Central memory CD8-positive, alpha-beta T cell (primary cell): ENCODE data around the gene GPC5.

Experiments used
- ATAC-seq: fragments of 150-1000 bp; cut with Tn5 transposase; replicated peaks from 2 replicates; pipeline ENCODE4 v1.10.0; 2022; ENCODE audit warnings: mild to moderate bottlenecking, moderate FRiP score, moderate number of reproducible peaks; ENCODE audit not compliant: poor library complexity, severe bottlenecking; ENCODE audit errors: extremely low read depth
- DNase-seq, 2 donors: peaks; one replicate each; pipeline ENCODE4 v3.0.0; 2021; ENCODE audit warnings: low spot score in 2 of 2
- H3K27ac Mint-ChIP-seq: one replicate; pipeline ENCODE4 v1.8.0; 2022; ENCODE audit warnings: low read depth, mild to moderate bottlenecking, moderate library complexity, mixed read lengths
- H3K27me3 Mint-ChIP-seq: one replicate; pipeline ENCODE4 v1.8.0; 2022; ENCODE audit warnings: mixed read lengths
- H3K36me3 Mint-ChIP-seq: one replicate; pipeline ENCODE4 v1.8.0; 2022; ENCODE audit warnings: mild to moderate bottlenecking, moderate library complexity, mixed read lengths; ENCODE audit not compliant: insufficient read depth
- H3K4me1 Mint-ChIP-seq: one replicate; pipeline ENCODE4 v1.8.0; 2022; ENCODE audit warnings: mixed read lengths
- H3K4me3 Mint-ChIP-seq: one replicate; pipeline ENCODE4 v1.8.0; 2022; ENCODE audit warnings: mild to moderate bottlenecking, moderate library complexity, mixed read lengths
- H3K9me3 Mint-ChIP-seq: one replicate; pipeline ENCODE4 v1.8.0; 2022; ENCODE audit warnings: mixed read lengths

GPC5 gene

DNA sequence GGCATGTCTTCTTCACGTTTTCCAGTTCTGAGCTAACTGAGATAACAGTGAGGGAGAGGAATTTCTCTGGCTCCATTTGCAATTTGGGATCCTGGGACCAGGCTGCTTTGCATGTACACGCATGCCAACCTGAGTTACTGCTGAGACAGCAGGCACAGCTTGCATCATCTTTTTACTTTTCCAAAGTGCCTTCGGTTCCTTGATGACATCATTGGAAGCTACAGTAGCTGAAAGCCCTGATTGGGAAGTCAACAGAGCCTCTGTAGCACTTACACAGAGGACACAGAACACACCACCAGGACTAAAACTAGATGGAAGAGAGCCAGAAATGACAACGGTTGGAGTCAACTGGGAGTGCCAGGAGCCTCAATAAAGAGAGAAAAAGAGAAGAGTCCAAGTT lies 1429.1 kb downstream of the GPC5 start:
- DNase-seq (no peak), ATAC-seq (no peak)
- peaks cover 18% of the 10 kb centered on the region for H3K9me3 Mint-ChIP-seq
- no peak overlapping the region for H3K4me3 Mint-ChIP-seq
- no peak overlapping the region for H3K27ac Mint-ChIP-seq
- H3K4me1 Mint-ChIP-seq, result no peaks in the 10 kb centered on the region
- H3K27me3 Mint-ChIP-seq, result no peaks in the 10 kb centered on the region
- no peaks in the 10 kb centered on the region for H3K36me3 Mint-ChIP-seq

DNA sequence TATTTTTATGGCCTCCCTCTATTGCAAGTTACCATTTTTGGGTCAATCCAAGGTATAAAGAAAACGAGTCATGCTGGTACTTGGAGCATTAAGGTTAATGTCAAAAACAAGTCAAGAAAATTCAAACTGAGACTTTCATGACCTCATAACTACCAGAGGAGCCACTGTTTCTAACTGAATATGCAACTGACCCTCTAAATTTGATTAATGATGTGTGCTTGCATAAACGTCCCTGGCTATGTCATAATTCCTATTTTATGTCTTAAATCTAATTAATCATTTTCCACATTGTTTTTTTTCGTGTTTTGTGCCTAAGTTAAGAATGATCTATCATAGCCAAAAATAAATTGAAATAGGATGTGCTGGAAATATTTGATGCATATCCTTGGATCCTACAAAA lies 1431.5 kb downstream of the GPC5 start:
- Mint-ChIP-seq H3K27me3 (no peaks in the 10 kb centered on the region), H3K9me3 (peaks cover 18% of the 10 kb centered on the region), H3K27ac (no peak overlapping the region), H3K4me1 (no peaks in the 10 kb centered on the region), H3K4me3 (no peak overlapping the region), H3K36me3 (no peaks in the 10 kb centered on the region)
- no peak for ATAC-seq
- DNase-seq, result no peak

DNA sequence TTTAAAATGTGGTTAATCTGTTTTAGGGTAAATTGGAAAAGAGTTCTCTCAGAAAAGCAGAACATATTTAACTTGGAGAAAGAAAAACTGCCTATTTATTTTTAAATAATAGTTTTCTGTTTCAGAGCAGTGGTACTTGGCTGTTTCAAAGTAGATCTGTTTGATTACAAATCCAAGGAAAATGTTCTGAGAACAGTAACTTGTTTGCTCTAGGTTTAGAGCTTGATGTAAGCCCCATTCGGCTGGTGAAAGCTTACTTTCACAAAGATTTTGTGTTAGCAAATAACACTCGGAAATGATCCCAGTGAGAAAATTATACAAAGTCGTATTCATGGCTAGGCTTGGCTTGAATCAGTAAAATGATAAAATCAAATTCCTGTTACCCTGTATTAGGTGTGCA lies 1432.4 kb downstream of the GPC5 start:
- no peaks in the 10 kb centered on the region for H3K4me1 Mint-ChIP-seq
- DNase-seq (no peak), ATAC-seq (no peak)
- no peaks in the 10 kb centered on the region for H3K27me3 Mint-ChIP-seq
- H3K4me3 Mint-ChIP-seq, result no peak overlapping the region
- no peak overlapping the region for H3K27ac Mint-ChIP-seq
- H3K36me3 Mint-ChIP-seq, result no peaks in the 10 kb centered on the region
- peaks cover 18% of the 10 kb centered on the region for H3K9me3 Mint-ChIP-seq

DNA sequence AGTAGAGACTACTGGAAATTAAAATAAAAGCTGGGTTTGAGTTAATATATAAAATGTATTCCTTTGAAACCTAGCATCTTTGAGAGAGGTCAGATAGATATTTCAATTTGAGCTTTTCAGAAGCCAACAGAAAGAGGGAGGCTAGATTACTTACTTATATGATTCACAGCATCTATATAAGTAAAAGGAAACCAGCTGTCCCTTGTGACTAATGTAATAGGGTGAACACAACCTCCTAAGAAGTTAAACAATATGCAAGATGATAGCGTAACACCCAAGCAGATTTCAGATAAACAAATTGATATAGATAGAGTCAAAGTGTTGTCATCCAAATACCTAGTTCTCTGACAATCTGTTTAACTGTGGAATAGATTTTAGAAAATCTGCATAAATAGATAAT lies 1434.7 kb downstream of the GPC5 start:
- Mint-ChIP-seq H3K9me3 (peaks cover 10% of the 10 kb centered on the region), H3K4me3 (no peak overlapping the region), H3K4me1 (no peaks in the 10 kb centered on the region), H3K36me3 (no peaks in the 10 kb centered on the region), H3K27ac (no peak overlapping the region), H3K27me3 (no peaks in the 10 kb centered on the region)
- DNase-seq (no peak), ATAC-seq (no peak)

DNA sequence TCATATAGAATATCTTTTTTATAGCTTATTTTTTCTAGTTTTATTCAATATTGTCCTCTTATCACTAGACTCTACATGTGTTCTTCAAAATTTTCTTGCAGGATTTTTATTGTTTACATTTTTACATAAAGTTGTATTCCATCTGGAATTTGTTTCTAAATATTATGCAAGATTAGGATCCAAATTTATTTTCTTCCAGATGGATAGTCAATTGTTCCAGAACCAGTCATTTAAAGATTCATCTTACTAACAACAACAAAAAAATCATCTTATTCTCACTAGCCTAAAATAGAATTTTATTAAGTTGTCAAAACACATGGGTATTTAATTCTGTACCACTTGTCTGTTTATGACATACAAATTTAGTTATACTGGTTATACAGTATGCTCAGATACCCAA lies 1437.8 kb downstream of the GPC5 start:
- no peak overlapping the region for H3K27ac Mint-ChIP-seq
- no peaks in the 10 kb centered on the region for H3K36me3 Mint-ChIP-seq
- H3K27me3 Mint-ChIP-seq, result no peaks in the 10 kb centered on the region
- DNase-seq (no peak), ATAC-seq (no peak)
- H3K9me3 Mint-ChIP-seq, result peaks cover 10% of the 10 kb centered on the region
- H3K4me1 Mint-ChIP-seq, result no peaks in the 10 kb centered on the region
- H3K4me3 Mint-ChIP-seq, result no peak overlapping the region

DNA sequence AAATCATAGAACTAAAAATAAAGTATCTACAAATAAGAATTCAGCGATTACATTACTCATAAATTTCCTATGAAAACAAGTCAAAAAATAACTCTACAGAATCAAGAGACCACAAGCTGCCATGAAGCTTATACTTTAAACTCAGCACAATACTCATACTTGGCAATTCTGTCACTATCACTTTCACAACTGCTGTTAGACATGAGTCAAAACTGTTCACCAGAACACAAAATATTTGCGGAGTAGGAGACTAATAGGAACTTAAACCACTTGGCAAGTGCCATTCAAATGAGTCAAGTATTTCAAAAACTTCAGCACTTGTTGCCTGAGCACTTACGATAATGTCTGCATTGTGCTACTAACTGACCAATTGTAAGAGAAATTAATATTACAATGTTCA lies 1440.4 kb downstream of the GPC5 start:
- H3K36me3 Mint-ChIP-seq, result no peaks in the 10 kb centered on the region
- H3K27me3 Mint-ChIP-seq, result no peaks in the 10 kb centered on the region
- H3K9me3 Mint-ChIP-seq, result peaks cover 10% of the 10 kb centered on the region
- H3K4me3 Mint-ChIP-seq, result no peak overlapping the region
- no peaks in the 10 kb centered on the region for H3K4me1 Mint-ChIP-seq
- no peak for ATAC-seq
- H3K27ac Mint-ChIP-seq, result no peak overlapping the region
- no peak for DNase-seq

DNA sequence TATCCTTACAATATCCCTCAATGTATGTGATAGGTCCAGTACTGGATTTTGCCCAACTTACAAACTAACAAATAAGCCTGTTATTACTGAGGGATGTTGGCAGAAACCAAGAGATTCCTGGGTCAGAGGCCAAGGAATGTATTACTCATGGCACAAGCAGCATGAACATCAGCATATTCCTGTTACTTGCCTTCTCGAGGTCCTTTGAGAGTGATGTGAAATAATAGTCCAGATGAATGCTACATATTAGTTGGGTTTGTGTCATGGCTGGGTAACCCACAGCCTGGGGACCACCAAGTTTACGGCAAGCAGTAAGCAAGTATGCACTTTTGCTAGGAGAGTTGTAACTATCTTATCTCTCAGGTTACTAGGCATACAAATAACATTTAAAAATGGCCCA lies 1443.7 kb downstream of the GPC5 start:
- Mint-ChIP-seq H3K4me3 (no peak overlapping the region), H3K27ac (no peak overlapping the region), H3K36me3 (no peaks in the 10 kb centered on the region), H3K4me1 (no peaks in the 10 kb centered on the region), H3K9me3 (peaks cover 7% of the 10 kb centered on the region), H3K27me3 (no peaks in the 10 kb centered on the region)
- ATAC-seq, result no peak
- no peak for DNase-seq

DNA sequence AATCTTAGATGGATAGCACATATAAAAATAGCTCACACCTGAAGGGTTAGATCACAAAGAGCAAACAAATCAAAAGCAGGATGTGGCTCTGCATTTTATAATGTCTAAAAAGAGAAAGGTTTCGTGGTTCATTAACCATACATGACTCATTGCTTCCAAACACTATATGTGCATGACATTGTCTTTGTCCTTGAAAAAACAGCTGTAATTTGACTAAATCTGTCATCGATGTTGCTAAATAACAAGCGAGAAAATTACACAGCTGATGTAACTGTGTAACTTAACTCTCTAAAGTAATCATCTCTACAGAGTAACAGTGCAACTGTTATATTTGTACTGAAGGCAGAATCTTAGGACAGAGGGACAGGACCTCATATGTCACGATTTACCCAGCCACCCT lies 1445.1 kb downstream of the GPC5 start:
- H3K27ac Mint-ChIP-seq, result no peak overlapping the region

DNA sequence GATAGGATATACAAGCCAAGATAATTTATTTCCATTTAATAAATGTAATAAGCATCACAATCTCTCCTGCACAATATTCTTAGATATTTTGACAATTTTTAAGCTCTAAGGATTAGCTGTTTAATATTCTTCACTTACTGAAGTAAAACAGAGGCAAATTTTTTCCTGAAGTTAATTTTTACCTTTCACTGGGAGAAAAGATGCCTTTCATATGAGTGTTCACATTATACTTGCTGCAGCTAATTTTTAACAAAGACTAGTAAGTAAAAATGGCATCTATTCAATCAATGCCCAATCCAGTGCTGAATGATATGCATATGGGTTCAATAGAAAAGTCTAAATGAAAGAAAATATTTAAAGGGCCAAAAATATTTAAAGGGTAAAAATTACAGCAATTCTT lies 1451.0 kb downstream of the GPC5 start:
- H3K27ac Mint-ChIP-seq, result no peak overlapping the region
- no peak overlapping the region for H3K4me3 Mint-ChIP-seq
- no peaks in the 10 kb centered on the region for H3K4me1 Mint-ChIP-seq
- no peaks in the 10 kb centered on the region for H3K36me3 Mint-ChIP-seq
- ATAC-seq (no peak), DNase-seq (no peak)
- no peaks in the 10 kb centered on the region for H3K27me3 Mint-ChIP-seq
- H3K9me3 Mint-ChIP-seq, result peaks cover 9% of the 10 kb centered on the region

More for the DNA sequence above, 1445.1 kb downstream of the GPC5 start:
- no peak for ATAC-seq
- Mint-ChIP-seq H3K36me3 (no peaks in the 10 kb centered on the region), H3K27me3 (no peaks in the 10 kb centered on the region), H3K4me3 (no peak overlapping the region), H3K4me1 (no peaks in the 10 kb centered on the region), H3K9me3 (peaks cover 9% of the 10 kb centered on the region)
- DNase-seq, result no peak

DNA sequence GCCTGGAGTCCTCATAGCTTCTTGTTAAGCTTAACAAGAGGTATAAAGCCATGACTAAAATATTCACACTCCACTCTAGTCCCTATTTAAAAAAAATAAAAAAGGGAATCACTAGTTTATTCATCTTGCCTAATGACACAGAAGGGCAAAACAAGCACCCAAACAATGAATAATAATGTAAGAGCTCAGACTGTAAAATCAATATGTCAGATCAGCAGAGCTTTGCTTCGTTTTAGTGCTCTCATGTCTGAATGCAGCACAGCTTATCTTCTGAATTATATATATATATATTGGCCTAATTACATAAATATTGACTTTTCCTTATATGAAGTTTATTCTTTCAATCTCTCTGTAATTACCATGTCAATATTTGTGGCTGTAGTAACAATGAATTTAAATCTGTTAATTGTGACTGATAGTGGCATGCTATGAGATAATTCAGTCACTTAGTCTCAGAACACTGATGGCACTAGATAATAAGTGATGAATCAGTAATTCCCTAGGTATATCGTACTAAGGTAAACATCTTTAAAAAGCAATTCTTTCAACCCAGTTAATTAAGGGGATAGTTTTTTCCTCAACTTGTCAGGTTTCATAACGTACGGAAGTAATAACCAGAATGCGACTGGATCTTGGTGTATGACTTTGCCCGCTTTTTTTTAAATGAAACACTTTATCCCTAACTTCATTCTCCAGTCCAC lies 1466.3 kb downstream of the GPC5 start:
- DNase-seq (no peak), ATAC-seq (no peak)
- H3K4me3 Mint-ChIP-seq, result no peak overlapping the region
- no peaks in the 10 kb centered on the region for H3K4me1 Mint-ChIP-seq
- H3K27me3 Mint-ChIP-seq, result no peaks in the 10 kb centered on the region
- no peaks in the 10 kb centered on the region for H3K36me3 Mint-ChIP-seq
- no peaks in the 10 kb centered on the region for H3K9me3 Mint-ChIP-seq
- H3K27ac Mint-ChIP-seq, result no peak overlapping the region

DNA sequence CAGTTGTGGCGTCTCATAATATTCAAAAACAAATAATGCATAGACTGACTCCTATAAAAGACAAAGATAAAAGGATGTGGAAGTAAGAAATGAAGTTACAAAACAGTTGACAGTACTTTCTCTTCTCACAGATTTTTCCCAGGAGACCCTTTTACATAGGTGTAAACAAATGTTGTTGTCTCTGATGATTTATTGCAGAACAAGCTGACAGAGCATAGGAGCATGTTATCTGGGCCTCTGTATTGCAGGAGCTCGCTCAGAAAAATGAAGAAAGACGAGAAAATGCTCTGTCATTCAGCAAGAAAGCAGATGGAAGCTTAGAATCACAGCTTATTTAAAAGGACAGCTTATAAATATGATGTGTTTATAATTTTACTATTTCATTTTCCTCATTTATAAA lies 1474.6 kb downstream of the GPC5 start:
- ATAC-seq, result no peak
- no peak for DNase-seq
- Mint-ChIP-seq H3K9me3 (peaks cover 5% of the 10 kb centered on the region), H3K36me3 (no peaks in the 10 kb centered on the region), H3K4me1 (no peaks in the 10 kb centered on the region), H3K27ac (no peak overlapping the region), H3K27me3 (no peaks in the 10 kb centered on the region), H3K4me3 (no peak overlapping the region)

DNA sequence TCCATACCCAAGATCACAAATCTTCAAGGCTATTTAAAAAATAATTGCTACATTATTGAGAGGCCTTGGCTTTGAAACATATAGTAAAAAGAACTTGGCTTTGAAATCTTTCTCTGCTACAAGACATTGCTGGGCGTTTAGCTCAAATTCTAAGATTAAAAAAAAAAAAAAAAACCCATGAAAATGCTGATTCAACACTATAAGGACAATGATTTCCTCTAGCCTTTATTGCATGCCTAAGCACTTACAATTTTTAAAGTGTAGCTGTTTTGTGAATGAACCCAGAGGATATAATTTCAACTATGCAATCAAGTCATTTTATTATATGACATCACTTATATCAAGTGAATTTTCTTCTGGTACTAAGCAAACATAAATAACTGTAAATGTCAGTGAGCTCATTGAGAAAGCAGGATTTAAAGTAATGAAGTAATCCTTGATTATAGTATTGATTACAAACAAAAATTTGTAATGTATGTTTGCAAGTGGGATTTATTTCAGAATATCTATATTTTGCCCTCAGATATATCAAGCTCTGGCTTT lies 1488.2 kb downstream of the GPC5 start:
- Mint-ChIP-seq H3K4me1 (no peaks in the 10 kb centered on the region), H3K4me3 (no peak overlapping the region), H3K9me3 (peaks cover 7% of the 10 kb centered on the region), H3K27ac (no peak overlapping the region), H3K36me3 (no peaks in the 10 kb centered on the region), H3K27me3 (no peaks in the 10 kb centered on the region)
- ATAC-seq (no peak), DNase-seq (no peak)

DNA sequence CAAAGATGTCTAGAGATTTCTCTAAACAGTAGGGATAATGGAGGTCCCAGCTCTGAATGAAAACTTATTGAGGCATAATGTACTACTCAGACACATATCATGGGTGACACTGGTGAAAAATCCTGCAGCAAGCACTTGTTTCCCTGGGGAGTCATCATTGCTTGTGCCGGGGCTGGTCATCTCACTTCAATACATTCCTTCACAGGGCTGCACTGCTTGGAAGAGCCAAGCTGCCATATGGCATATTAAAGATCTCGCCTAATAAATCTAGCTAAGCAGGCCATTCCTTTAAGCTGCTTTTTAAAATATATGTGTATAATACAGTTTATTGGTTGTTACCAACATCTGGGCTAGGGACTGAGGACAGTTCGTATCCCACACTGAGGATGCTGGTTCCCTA lies 1496.0 kb downstream of the GPC5 start:
- no peak overlapping the region for H3K27ac Mint-ChIP-seq
- no peaks in the 10 kb centered on the region for H3K4me1 Mint-ChIP-seq
- H3K36me3 Mint-ChIP-seq, result no peaks in the 10 kb centered on the region
- no peak overlapping the region for H3K4me3 Mint-ChIP-seq
- DNase-seq, result no peak
- no peaks in the 10 kb centered on the region for H3K27me3 Mint-ChIP-seq
- peaks cover 6% of the 10 kb centered on the region for H3K9me3 Mint-ChIP-seq
- ATAC-seq, result no peak
